ENCODE measurements around the gene AK8.

Gene AK8

DNA sequence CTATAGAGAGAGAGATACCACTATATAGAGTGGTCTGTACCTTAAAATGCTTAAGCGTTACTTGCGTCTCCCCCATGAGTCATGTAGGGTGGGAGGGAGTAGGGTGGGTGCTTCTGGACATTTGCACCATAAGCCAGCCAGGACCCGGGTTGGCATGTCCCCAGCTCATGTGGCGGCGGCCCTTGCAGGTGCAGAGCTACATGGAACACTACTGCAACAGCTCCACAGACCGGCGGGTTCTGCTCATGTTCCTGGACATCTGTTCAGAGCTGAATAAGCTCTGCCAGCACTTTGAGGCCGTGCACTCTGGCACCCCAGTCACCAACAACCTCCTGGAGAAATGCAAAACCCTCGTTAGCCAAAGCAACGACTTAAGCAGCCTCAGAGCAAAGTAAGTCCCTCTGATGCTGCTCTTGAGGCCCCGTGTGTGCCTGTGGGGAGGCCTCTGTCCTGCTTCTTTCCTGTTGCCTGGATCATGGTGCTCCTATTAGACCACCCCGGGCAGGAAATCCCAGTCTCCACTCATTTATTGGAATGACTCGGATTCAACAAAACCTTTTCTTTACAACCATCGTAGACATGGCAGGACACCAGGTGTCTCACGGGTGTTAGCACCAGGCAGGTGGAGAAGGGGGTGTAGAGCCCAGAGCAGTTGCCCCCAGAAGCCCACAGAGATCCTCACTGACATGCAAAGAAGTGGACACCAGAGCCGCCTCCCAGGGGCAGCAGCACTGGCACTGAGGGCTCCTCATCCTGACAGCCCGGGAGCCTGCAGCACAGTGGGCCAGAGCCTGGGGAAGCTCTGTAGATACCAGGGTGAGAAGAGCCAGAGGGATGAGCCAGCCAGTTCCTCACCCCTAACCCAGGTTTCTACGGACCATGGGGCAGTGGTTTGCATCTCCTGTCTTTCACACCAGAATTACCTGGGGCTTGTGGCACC, 9.4 kb upstream of the AK8 start:
- no peak for DNase-seq

DNA sequence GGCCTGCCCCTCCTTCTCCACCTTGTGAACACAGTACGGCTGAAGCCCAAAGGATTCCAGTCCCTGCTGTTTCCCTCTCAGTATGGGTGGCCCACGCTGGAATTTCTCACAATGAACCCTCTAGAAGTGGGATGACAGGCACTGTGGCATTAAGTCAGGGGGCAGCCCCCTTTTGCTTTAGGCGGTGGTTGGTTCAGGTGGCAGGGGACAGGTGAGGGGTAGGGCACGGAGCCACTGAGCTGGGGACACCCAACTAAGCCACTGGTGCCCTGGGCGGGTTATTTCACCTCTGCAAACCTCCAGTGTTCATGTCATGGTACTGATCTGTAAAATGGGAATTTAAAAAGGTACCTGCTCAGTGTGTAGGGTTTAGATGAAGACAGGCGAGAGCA, 8.2 kb upstream of the AK8 start:
- DNase-seq: no peak

- no peak for DNase-seq
These were observed 7.7 kb upstream of the AK8 start for GRCh38 chr9:132885720-132886333.

DNA sequence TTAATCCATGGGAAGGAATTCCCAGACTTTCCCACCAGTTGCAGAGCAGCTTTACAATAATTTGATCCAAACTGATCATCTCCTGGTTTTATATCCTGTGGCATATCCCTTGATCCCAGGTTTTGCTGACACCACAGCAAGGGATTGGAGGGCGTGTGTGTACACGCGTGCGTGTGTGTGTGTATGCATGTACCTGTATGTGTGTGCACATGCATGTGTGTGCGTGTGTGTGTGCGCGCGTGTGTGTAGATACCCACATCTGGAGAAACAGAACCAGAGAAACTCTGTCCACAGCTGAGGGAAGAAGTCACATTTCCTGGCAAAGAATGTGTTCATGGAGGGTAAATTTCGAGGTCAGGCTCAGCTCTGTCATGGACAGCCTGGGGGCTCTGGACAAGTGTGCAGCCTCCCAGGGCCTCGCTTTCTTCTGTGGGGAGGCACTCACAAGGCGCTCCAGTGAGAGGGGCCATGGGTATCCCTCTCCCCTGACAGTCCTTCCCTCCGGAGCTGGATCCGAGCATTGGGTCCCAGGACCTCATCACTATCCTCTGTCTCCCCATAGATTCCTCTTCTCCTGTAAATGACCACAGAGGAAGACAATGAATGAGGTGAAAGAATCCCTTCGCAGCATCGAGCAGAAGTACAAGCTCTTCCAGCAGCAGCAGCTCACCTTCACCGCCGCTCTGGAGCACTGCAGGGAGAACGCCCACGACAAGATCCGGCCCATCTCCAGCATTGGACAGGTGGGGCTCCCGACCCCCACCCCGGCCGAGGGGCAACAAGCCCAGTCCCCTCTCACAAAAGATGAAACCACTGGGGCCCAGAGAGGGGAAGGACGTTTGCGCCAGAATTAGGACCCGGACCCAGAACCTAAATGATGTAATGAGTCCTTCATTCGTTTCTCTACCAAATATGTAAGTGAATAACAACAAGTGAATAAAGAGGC, 5.5 kb upstream of the AK8 start:
- DNase-seq: no peak

DNA sequence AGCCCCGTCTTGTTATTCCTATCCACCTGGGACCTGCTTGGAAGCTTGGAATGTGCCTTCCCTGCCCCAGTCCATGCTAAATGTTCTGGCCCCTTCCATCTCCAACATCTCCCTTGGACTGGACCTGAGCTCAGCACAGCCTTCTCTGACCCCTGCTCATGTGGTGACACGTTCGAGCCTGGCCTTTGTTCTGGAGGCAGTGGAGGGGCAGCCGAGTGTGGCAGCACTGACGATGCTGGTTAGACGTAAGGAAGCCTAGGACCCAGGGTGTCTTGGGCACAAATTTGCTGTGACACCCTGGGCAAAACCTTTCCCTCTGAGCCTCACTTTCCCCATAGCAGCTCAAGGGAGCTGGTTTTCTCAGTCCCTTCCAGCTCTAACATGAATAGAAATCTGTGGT, 4.5 kb upstream of the AK8 start:
- no peak for DNase-seq

GRCh38 chr9:132881826-132882225, 3.7 kb upstream of the AK8 start:
- DNase-seq: no peak

DNA sequence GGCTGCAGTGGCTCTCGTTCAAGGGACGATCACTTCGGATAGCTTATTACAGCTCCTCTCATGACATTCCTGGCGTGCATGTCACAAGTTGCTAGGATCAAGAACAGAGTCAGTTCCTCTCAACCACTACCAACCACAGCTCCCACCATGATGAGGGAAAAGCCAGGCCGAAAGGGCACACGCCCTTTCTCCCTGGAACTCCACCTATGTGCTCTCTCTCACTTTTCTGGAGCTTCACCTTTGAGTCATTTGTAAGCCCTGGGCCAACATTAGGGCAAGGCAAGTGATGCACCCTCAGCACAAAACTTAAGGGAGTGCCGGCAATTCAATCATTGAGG, 2.2 kb upstream of the AK8 start:
- DNase-seq: peak in 1 of 14 donors; percentile 27

DNA sequence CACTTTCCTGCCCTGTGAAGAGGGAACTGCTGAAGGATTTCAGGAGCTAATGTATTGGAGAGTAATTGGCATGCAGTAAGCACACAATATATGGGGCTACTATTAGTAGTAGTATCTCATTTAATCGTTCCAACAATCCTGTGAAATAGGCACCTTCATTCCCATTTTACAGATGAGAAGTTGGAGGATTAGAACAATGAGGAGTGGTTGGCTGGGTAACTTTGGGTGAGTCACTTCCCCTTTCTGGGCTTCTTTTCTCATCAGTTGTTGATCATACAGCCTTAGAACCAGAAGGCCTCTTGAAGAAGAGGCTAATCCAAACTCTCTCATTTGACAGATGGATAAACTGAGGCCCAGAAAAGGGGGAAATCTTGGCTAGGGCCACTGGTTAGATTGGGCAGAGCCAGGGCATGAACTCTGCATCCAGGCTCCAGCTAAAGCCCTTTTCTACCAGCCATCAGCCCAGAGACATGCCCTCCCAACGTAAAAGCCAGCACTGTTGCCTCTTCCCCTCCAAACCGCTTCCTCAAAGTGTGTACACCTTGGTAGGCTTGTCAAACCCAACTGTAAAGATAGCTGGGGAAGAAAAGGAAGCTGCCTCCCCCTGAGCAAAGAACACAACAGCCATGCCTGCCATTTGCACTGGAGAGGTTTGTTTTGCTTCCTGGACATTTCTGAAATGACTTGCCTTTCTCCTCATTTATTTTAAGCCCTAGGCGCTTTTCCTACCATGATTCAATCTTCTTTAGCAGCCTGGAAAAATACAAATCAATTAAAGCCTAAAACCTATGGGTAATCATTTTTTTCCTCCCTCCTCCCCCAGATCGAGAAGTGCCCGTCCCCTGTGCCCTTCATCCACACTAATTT, 1.6 kb upstream of the AK8 start:
- no peak for DNase-seq

GRCh38 chr9:132878695-132879456, 792 bp upstream of the AK8 start, which contains the start of gene SPACA9:
TSS of gene SPACA9 (plus strand) at chr9:132878898. CDS start at chr9:132883948, 5,050 bp downstream.
- peak in 12 of 14 donors; percentile 24 to 71 (median 32) for DNase-seq

DNA sequence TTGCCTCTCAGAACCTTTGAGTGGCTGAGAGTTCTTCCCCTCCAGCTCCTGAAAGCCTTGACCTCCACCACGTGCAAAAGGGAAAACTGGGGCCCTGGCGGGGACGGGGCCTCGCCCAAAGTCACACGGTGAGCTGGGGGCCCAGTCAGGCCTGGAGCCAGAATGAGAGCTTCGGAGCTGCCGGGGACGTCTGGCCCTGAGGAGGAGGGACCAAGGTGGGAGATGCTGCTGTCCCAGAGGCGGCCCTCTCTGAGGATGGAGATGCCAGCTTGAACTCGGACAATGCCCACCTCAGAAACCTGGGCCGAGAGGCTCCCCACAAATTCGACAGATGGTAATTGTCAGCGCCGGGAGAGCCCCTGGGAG, 643 bp downstream of the AK8 start:
- no peak for DNase-seq

DNA sequence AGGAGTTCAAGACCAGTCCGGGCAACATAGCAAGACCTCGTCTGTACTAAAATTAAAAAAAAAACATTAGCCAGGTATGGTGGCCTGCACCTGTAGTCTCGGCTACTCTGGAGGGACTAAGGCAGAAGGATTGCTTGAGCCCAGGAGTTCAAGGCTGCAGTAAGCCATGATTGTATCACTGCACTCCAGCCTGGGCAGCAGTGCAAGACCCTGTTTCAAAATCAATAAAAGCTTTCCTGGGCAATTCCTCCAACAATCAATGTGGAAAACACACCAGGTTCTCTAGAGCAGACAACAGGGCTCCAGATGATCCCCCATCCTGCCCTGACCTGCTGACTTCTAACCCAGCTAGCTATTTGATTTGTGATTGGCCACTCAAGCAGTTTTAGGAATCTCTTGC, 1.2 kb downstream of the AK8 start:
- DNase-seq: no peak

- DNase-seq: no peak
These were observed 2.9 kb downstream of the AK8 start for GRCh38 chr9:132875159-132875558.

DNA sequence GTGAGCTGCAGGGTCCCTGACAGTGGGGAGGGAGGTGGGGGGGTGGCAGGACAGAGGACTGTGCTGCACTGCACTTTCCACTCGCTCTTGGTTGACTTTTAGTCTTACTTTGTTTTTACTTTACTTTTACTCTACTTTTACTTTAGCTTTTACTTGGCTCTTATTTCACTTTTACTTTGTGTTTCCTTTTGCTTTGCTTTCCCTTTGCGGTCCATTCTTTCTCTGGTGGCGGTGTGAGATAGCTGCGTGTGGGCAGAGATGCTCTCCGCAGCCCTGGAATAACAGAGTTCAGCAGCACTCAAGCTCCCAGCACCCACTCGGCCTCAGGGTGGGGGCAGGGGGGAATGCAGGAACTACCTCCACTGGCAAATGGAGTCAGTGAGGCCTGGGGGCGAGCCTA, 4.7 kb downstream of the AK8 start:
- DNase-seq: no peak

DNA sequence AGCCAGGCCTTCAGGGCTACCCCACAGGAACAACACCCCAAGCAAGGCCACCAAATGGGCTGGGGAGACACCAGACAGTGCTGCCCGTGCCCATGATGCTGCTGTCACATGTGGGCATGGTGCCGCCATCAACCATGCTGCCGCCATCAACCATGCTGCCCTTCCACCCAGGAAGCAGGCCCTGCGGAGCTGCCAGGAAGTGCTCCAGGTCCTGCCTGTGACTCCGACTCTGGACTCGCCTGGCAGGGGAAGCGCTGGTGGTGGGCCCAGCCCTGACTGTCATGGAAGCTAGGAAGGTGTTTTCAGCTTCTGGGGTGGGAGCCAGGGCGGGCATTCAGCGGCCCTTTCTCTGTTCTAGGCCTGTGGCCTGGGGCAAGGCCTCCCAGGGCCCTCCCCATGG, 8.8 kb downstream of the AK8 start:
- no peak for DNase-seq

DNA sequence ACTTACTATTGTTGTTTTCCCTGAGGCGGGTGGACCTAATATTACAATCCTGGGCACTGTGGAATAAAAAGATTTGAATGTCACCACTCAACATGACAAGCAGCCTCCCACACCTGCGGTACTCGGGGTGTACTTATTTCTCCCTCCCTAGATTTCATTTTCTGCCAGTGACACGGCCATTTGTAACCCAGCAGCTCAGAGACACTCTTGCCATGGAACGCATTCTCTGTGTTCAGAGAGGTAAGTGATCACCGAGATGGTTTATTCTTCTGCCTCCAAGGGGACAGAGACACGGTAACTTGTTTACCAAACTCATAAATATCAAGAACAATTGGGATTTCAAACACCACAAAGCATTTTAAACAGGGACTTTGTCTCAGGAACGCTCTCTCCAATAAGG, 11.2 kb downstream of the AK8 start:
- DNase-seq: no peak

DNA sequence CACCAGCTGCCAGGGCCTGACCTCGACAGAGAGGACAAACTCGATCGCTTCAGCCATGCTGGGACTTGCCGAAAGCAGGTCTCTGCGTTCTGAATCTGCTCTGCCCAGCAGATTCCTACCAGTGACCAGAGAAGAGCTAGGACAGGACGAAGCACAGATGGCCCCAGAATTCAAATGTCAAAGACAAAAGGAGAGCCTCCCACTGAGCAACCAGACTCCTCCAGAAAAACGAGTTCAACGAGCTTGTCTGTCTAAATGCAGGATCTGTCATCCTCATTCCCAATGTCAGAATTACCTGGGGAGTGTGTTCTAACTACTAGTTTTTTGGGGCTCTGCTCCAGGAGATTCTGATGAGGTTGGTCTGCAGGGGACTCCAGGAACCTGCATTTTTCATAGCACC, 13.4 kb downstream of the AK8 start:
- DNase-seq: peak in 1 of 14 donors; percentile 59

DNA sequence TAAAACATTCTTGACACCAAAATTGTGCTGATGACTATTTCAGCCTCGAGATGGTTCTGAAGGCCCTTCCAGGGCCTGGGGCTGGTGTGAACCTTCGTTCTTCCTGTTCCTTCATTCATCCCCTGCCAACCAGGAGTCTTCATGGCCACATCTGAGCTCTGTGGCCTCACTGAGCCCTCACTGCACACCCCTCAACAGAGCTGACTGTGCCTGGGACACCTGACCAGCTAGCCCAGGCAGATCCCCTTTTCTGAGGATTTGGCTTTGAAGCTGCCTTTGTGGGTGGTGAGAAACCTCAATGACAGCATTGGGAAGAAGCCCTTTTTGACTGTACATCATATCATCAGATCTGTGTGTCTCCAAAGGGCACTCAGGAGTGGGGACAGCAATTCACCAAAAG, 13.8 kb downstream of the AK8 start:
- no peak for DNase-seq

- no peak for DNase-seq
These were observed 15.0 kb downstream of the AK8 start for GRCh38 chr9:132863096-132863495.

DNA sequence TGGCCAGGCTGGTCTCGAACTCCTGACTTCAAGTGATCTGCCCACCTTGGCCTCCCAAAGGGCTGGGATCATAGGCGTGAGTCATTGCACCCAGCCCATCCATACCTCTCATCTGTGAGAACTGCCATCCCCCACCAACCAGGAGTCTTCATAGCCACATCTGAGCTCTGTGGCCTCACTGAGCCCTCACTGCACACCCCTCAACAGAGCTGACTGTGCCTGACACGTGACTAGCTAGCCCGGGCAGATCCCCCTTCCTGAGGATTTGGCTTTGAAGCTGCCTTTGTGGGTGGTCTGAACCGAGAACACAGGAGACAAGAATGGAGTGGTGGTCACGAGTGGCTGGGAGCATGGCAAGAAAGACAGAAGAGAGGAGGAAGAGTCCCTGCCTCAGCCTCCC, 15.6 kb downstream of the AK8 start:
- no peak for DNase-seq

GRCh38 chr9:132861666-132862065, 16.4 kb downstream of the AK8 start:
- DNase-seq: no peak

- DNase-seq: no peak
These were observed 19.3 kb downstream of the AK8 start for GRCh38 chr9:132858751-132859150.

All from C1 segment of cervical spinal cord (tissue), 14 donors.